ENCODE measurements around the gene SYN1.
A peak's percentile ranks its signal among the peaks of the same experiment; 100 is the strongest.

Gene SYN1

GRCh38 chrX:47593522-47593921 is 26.1 kb downstream of the SYN1 start:
- no peak for DNase-seq

GRCh38 chrX:47590984-47591383 is 28.7 kb downstream of the SYN1 start:
- no peak for DNase-seq

GRCh38 chrX:47587906-47588735 is 31.5 kb downstream of the SYN1 start:
- no peak for DNase-seq

GRCh38 chrX:47587091-47587891 is 32.4 kb downstream of the SYN1 start:
- no peak for DNase-seq

- DNase-seq = no peak
These were observed 33.4 kb downstream of the SYN1 start for GRCh38 chrX:47586043-47586787.

GRCh38 chrX:47585273-47585672 is 34.4 kb downstream of the SYN1 start:
- DNase-seq = no peak

- no peak for DNase-seq
These were observed 34.9 kb downstream of the SYN1 start for GRCh38 chrX:47584714-47585113.

- DNase-seq = no peak
These were observed 36.3 kb downstream of the SYN1 start for GRCh38 chrX:47583240-47583861.

- DNase-seq = peak; percentile 90
These were observed 37.7 kb downstream of the SYN1 start, which contains the start of gene TIMP1 for GRCh38 chrX:47581731-47582647. Gene TIMP1 (plus strand): TSS chrX:47582436. CDS start chrX:47583416, 980 bp downstream.

- DNase-seq = no peak
These were observed 40.1 kb downstream of the SYN1 start for GRCh38 chrX:47579537-47579936.

- DNase-seq = no peak
These were observed 41.0 kb downstream of the SYN1 start for GRCh38 chrX:47578692-47579091.

GRCh38 chrX:47577901-47578300 is 41.8 kb downstream of the SYN1 start:
- no peak for DNase-seq

GRCh38 chrX:47577424-47577823 is 42.2 kb downstream of the SYN1 start:
- DNase-seq = no peak

GRCh38 chrX:47576021-47576898 is 43.4 kb downstream of the SYN1 start:
- DNase-seq = no peak

- peak; percentile 47 for DNase-seq
These were observed 44.9 kb downstream of the SYN1 start for GRCh38 chrX:47574547-47575301.

GRCh38 chrX:47574076-47574546 is 45.5 kb downstream of the SYN1 start:
- DNase-seq = no peak

GRCh38 chrX:47573341-47574075 is 46.1 kb downstream of the SYN1 start:
- peak; percentile 85 for DNase-seq

- no peak for DNase-seq
These were observed 46.8 kb downstream of the SYN1 start for GRCh38 chrX:47572773-47573340.

- no peak for DNase-seq
These were observed 47.8 kb downstream of the SYN1 start for GRCh38 chrX:47571896-47572295.

Data from eye (tissue), 1 donor.